Stimulated activated CD8-positive, alpha-beta memory T cell treated with anti-CD3 and anti-CD28 coated beads, Interleukin-4, amount 100 ng/mL, for 48 hours (primary cell): Measurements from ENCODE around the gene IQSEC1.

ENCODE experiments used
- DNase-seq: peaks from one replicate; pipeline ENCODE4 v3.0.0-alpha.2; 2020

The IQSEC1 gene

GRCh38 chr3:13085081-13085845 is 12.0 kb upstream of the IQSEC1 start:
- no peak for DNase-seq

- DNase-seq = no peak
Observed at GRCh38 chr3:13083898-13084297, 10.7 kb upstream of the IQSEC1 start.

- DNase-seq = no peak
Observed at GRCh38 chr3:13083254-13083653, 10.0 kb upstream of the IQSEC1 start.

GRCh38 chr3:13082677-13083076 is 9.4 kb upstream of the IQSEC1 start:
- DNase-seq = no peak

GRCh38 chr3:13081603-13082360 is 8.6 kb upstream of the IQSEC1 start:
- DNase-seq = no peak

- no peak for DNase-seq
Observed at GRCh38 chr3:13080591-13080990, 7.4 kb upstream of the IQSEC1 start.

- DNase-seq = no peak
Observed at GRCh38 chr3:13080026-13080425, 6.8 kb upstream of the IQSEC1 start.

GRCh38 chr3:13079510-13079909 is 6.3 kb upstream of the IQSEC1 start:
- DNase-seq = no peak

- no peak for DNase-seq
Observed at GRCh38 chr3:13079051-13079450, 5.8 kb upstream of the IQSEC1 start.

GRCh38 chr3:13078163-13078905 is 5.1 kb upstream of the IQSEC1 start:
- DNase-seq = no peak

GRCh38 chr3:13077431-13078162 is 4.4 kb upstream of the IQSEC1 start:
- DNase-seq = no peak

- no peak for DNase-seq
Observed at GRCh38 chr3:13075986-13076654, 2.9 kb upstream of the IQSEC1 start.

- DNase-seq = no peak
Observed at GRCh38 chr3:13075318-13075717, 2.1 kb upstream of the IQSEC1 start.

- no peak for DNase-seq
Observed at GRCh38 chr3:13074006-13074375, 762 bp upstream of the IQSEC1 start.

- no peak for DNase-seq
Observed at GRCh38 chr3:13072600-13073325, 466 bp downstream of the IQSEC1 start.

- no peak for DNase-seq
Observed at GRCh38 chr3:13072239-13072599, 1.0 kb downstream of the IQSEC1 start.

GRCh38 chr3:13071695-13072094 is 1.5 kb downstream of the IQSEC1 start:
- no peak for DNase-seq

GRCh38 chr3:13070391-13071070 is 2.7 kb downstream of the IQSEC1 start:
- no peak for DNase-seq

- peak; percentile 66 for DNase-seq
Observed at GRCh38 chr3:13069495-13069894, 3.7 kb downstream of the IQSEC1 start.

- DNase-seq = no peak
Observed at GRCh38 chr3:13068269-13069010, 4.8 kb downstream of the IQSEC1 start.
